ENCODE measurements around the gene NFYC.
A peak's percentile ranks its signal among the peaks of the same experiment; 100 is the strongest.
"Not testable (repeated sequence)": the region's sequence is repeated elsewhere in the genome, so short reads cannot be mapped to it uniquely, and the experiment has no call there.

Gene NFYC

DNA sequence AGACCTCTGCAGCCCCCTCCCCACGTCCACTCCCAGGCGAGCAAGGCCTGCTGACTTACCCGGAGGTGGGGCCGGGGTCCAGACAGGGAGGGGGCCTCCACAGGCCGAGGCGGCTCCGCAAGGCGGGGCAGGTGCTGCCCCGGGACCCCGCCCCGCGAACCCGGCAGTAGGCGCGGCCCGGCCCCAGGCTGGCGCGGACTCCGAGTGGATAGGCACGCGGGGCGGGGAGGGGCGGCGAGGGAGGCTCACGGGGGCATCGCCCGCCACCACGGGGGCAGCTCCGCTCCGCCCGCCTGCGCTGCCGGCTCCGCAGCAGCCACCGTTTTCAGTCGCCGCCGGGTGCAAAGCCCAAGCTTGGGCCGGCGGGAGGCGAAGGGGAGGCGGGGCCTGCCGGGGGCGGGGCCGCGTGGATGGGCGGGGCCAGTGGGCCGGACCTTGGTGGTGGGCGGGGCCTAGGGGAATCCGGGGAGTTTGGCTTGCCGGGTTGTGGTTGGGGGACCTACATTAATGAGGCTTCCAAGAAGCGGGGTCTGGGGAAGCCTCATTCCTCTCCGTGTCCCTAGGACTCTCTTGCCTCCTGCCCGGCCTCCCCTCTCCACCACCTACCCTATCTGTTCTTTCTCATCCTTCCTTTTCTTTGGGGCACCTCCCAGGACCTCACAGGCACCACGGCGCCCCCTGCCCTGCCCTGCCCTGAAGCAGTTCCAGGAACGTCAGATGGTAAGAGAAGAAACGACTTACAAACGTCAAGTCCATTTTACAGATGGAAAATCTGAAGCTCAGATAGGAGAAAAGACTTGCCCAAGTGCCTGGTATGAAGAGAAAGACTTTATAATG, 26.0 kb upstream of the NFYC start, which contains the start of gene RIMS3:
Gene RIMS3, minus strand, starts transcription at position 348 of the 837 bp plus-strand sequence. CDS start 23,757 bp downstream, outside the sequence.
- DNase-seq (ENCODE audit: low spot score) = peak; percentile 74

GRCh38 chr1:40668769-40669525, 22.6 kb upstream of the NFYC start:
- DNase-seq (ENCODE audit: low spot score) = peak; percentile 80

GRCh38 chr1:40673452-40673851, 18.1 kb upstream of the NFYC start:
- DNase-seq (ENCODE audit: low spot score) = no peak

DNA sequence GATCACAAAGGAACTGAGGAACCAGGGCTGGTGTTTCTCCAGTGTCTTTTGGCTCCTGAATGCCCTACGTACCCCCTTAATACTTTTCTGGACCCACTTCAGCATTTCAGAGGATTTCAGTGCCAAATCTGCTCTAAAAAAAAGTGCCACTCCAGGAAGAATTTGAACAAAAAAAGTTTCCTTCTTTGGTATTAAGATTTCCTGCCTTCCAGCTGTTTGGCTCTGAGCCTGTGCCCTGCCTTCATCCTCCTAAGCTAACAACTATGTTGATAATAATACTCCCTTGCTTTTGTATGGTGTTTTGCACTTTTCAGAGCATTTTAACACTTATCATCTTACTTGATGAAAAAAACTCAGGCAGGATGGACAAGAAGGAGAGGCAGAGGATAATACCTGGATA, 15.0 kb upstream of the NFYC start:
- DNase-seq (ENCODE audit: low spot score) = no peak

DNA sequence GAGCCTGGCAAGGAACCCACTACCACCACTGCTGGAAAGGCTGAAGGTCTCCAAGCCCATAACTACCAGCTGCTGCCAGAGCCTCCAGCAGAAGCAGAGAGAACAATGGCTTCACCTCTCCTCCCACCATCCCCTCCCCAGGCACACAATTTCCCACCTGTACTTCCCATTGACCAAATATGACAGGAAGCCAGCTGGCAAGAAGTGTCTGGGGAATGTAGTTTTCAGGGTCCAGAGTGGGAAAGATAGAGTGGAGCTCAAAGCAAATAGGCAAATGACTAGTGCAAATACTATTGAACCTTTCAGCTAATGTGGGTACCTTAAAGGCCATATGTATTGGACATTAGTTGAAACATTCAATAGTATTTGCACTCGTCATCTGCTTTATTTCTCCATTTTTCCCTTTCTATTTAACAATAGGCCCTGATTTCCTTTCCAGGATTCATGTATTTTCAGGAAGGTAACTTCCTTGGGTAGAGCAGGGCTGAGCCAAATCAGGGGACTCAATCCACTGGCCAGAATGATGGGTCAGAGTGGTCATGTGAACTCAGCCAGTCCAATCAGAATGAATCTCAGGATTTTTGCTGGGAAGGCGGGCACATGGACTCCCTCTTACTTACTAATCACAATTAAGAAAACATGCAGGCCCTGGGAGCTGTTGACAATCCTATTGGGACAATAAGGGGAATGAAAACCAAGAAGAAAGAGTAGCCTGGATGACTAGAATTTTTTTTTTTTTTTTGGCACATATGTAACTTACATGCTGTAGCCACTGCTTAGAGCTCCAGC, 12.1 kb upstream of the NFYC start:
- DNase-seq (ENCODE audit: low spot score) = no peak

- DNase-seq (ENCODE audit: low spot score) = no peak
Measured at GRCh38 chr1:40684669-40685068, 6.8 kb upstream of the NFYC start.

DNA sequence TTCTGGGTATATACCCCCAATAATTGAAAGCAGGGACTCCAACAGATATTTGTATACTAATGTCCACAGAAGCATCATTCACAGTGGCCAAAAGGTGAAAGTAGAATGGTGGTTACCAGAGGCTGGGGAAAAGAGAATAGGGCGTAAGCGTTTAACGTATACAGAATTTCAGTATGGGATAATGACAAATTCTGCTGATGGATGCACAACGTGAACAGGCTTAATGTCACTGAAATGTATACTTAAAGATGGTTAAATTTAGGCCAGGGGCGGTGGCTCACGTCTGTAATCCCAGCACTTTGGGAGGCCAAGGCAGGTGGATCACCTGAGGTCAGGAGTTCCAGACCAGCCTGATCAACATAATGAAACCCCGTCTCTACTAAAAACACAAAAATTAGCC, 4.4 kb upstream of the NFYC start:
- DNase-seq (ENCODE audit: low spot score) = no peak

- no peak for DNase-seq (ENCODE audit: low spot score)
Measured at GRCh38 chr1:40687661-40688060, 3.8 kb upstream of the NFYC start.

DNA sequence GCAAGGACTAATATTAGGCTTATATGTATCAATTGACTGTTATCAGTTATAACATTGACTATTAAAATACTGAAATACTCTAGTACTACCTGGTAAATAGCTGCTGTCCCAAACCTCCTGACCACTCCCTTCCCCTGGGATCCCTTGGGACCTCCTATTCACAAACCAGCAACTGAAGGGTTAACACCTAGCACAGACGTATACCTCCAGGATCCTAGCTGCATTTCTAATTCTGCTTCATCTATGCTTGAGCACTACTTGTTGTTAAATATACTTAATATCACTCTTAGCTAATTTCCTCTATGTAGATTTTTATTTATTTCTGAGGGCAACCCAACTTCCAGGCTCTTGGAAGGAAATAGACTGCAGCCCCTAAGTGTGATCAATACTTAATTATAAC, 1.8 kb upstream of the NFYC start:
- no peak for DNase-seq (ENCODE audit: low spot score)

- DNase-seq (ENCODE audit: low spot score) = no peak
Measured at GRCh38 chr1:40690771-40691537, 550 bp upstream of the NFYC start.

- peak; percentile 34 for DNase-seq (ENCODE audit: low spot score)
Measured at GRCh38 chr1:40692429-40692895, 958 bp downstream of the NFYC start.

- DNase-seq (ENCODE audit: low spot score) = no peak
Measured at GRCh38 chr1:40693425-40693824, 1.9 kb downstream of the NFYC start.

- no peak for DNase-seq (ENCODE audit: low spot score)
Measured at GRCh38 chr1:40694353-40694874, 2.9 kb downstream of the NFYC start.

GRCh38 chr1:40696294-40696693, 4.8 kb downstream of the NFYC start:
- DNase-seq (ENCODE audit: low spot score) = no peak

DNA sequence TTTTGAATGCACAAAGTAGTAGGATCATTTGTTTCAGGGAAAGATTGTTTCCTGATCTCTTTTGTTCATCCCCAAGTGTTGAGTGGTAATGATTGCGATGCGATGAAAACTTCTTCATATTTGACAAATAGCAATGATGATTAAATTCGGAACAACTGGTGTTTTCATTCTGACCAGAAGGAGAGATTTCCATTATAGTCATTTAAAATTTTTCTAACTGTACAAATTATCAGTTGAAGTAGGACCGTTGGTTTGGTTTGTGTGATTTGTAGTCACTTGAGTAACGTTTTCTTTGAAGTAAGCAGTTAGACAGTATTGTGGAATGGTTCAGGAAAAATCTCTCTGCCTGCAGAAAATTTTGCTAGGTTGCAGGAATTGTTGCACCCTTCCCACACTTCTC, 5.9 kb downstream of the NFYC start:
- DNase-seq (ENCODE audit: low spot score) = no peak

- no peak for DNase-seq (ENCODE audit: low spot score)
Measured at GRCh38 chr1:40699787-40700186, 8.3 kb downstream of the NFYC start.

DNA sequence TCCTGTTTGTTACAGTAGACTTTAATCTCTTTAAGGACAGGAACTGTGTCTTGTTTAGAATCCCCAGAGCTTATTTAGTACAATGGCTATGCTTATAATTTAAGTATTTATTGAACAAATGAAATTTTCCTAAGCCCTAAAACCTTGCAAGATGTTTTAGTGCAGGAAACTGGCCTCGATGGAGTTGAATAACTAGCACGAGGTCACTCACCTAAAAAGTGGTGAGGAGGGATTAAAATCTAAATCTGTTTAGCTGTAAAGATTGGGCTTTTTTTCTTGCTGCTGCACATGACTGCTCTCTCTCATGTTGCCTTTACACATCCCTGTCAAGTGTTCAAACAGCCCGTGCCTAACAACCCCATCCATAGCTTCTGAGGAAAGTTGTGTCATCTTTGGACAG, 10.2 kb downstream of the NFYC start:
- no peak for DNase-seq (ENCODE audit: low spot score)

DNA sequence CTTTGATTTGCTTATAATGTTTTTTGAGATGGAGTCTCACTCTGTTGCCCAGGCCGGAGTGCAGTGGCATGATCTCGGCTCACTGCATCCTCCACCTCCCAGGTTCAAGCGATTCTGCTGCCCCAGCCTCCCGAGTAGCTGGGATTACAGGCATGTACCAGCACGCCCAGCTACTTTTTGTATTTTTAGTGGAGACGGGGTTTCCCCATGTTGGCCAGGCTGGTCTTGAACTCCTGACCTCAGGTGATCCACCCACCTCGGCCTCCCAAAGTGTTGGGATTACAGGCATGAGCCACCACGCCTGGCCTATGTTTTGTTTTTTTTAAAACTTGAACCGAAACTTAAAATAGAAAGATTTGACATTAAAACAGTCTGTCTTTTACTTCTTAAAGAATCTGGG, 11.3 kb downstream of the NFYC start:
- DNase-seq (ENCODE audit: low spot score) = not testable (repeated sequence)

DNA sequence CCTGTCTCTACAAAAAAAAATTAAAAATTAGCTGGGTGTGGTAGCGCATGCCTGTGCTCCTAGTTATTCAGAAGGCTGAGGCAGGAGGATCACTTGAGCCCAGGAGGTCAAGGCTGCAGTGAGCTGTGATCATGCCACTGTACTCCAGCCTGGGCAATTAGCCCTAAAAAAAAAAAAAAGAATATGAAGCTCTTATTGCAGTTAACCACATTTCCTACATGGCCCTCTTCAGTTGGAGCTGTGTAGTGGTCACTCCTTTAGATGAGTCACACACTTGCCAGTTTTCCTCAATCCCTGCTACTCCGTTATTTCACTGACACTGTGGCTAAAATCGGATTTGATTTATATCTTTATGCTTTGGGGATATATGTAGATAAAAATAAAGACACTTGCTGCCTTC, 11.8 kb downstream of the NFYC start:
- no peak for DNase-seq (ENCODE audit: low spot score)

DNA sequence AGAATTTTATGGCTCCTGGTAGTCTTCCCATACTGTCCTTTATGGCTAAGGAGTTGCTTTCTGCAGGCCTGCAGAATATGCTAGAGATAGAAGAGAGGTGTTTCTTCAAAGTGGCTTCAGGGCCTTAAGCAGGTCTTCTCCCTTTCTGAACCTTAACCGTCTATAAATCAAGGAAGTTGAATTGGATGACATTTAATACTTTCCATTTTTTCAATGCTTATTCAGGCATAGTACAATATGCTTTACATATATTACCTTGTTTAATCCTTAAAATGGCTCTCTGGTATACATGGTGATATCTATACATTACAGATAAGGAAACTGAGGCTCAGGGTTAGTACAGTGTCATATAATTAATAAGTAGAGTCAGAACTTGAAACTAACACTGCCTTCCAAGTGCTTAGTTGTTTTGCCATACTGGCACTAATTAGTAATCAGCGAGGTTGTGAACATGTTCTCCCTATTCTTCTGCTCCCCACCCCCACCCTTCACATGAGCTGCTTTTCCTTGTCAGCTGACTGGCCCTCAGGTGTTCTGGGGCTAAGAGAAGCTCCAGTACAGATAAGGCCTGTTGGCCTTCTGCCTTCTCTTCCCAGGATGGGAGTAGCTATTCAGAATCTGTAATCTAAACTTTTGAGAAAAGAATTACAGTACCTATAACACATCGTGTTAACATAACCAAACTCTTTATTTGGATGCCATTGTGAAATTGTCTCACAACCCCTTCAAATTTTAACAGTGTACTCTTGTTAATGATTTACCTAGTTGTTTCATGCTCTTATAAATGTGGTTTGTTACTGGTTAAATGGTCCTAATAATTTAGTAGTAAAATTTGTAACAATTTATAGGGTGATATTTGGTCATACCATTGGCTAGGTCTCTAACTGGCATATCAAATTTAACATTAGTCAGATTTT, 13.6 kb downstream of the NFYC start:
- no peak for DNase-seq (ENCODE audit: low spot score)

All from LoVo (cell line).